CD14-positive monocyte (primary cell): ENCODE measurements around the gene GFRA3. TPM values are rescaled to one million over a fixed set of nuclear protein-coding genes. Genes with fewer than 3 reads are reported as not detected.
A peak's percentile ranks its signal among the peaks of the same experiment; 100 is the strongest.

Experiments
- DNase-seq, 3 donors: peaks; one replicate each; pipeline ENCODE4 v3.0.0-alpha.2; 2011 to 2022
- H2AFZ ChIP-seq: 2 replicates; pipeline ENCODE4 v1.6.0; 2012; ENCODE audit warnings: mild to moderate bottlenecking, low read depth, low read length, inconsistent platforms; ENCODE audit not compliant: insufficient read depth, poor library complexity, severe bottlenecking
- H3K27ac ChIP-seq, 2 donors: 1 replicate in 1 of 2; 2 replicates in 1 of 2; pipeline ENCODE4 v1.5.1; 2012 to 2013; ENCODE audit warnings: low read length in 2 of 2, control low read depth in 1 of 2, inconsistent platforms in 1 of 2, low read depth in 1 of 2, mild to moderate bottlenecking in 1 of 2
- H3K27me3 ChIP-seq, 2 donors: one replicate each; pipeline versions ENCODE4 v1.6.0 to v1.6.1; 2011 to 2013; ENCODE audit warnings: low read length in 2 of 2; ENCODE audit not compliant: control insufficient read depth in 2 of 2, insufficient read depth in 2 of 2
- H3K36me3 ChIP-seq, 2 donors: replicated peaks in 1 of 2; 1 replicate in 1 of 2; 2 replicates in 1 of 2; pipeline versions ENCODE4 v1.5.1 to v1.6.1; 2012 to 2013; ENCODE audit warnings: low read length in 2 of 2, control low read depth in 1 of 2, inconsistent platforms in 1 of 2, mild to moderate bottlenecking in 1 of 2; ENCODE audit not compliant: insufficient read depth in 2 of 2, control insufficient read depth in 1 of 2
- H3K4me1 ChIP-seq, 2 donors: 1 replicate in 1 of 2; 2 replicates in 1 of 2; pipeline versions ENCODE4 v1.5.1 to v1.6.1; 2012 to 2013; ENCODE audit warnings: low read length in 2 of 2, control low read depth in 1 of 2, inconsistent platforms in 1 of 2, mild to moderate bottlenecking in 1 of 2, moderate library complexity in 1 of 2; ENCODE audit not compliant: insufficient read depth in 2 of 2, control insufficient read depth in 1 of 2
- H3K4me2 ChIP-seq: replicated peaks from 2 replicates; pipeline ENCODE3; 2012; ENCODE audit warnings: low read length, moderate library complexity, mild to moderate bottlenecking; ENCODE audit not compliant: poor library complexity, severe bottlenecking; ENCODE audit errors: extremely low read depth
- H3K4me3 ChIP-seq, 3 experiments: fragments of 200-600 bp in 1 of 3; sonication (generic) in 1 of 3; replicated peaks in 1 of 3; 1 replicate in 2 of 3; 2 replicates in 1 of 3; pipeline ENCODE4 v1.5.1; 2011 to 2013; ENCODE audit warnings: low read length in 3 of 3, mild to moderate bottlenecking in 3 of 3, control low read depth in 2 of 3, low read depth in 2 of 3, inconsistent platforms in 1 of 3, moderate library complexity in 1 of 3
- H3K79me2 ChIP-seq: 2 replicates; pipeline ENCODE4 v1.6.0; 2012; ENCODE audit warnings: mild to moderate bottlenecking, control low read depth, inconsistent platforms, low read length, moderate library complexity; ENCODE audit not compliant: insufficient read depth
- H3K9ac ChIP-seq: 2 replicates; pipeline ENCODE4 v1.6.0; 2017; ENCODE audit warnings: low read length, mild to moderate bottlenecking; ENCODE audit not compliant: insufficient read depth, poor library complexity, severe bottlenecking
- H3K9me3 ChIP-seq, 2 donors: replicated peaks in 1 of 2; 1 replicate in 1 of 2; 2 replicates in 1 of 2; pipeline versions ENCODE4 v1.5.1 to v1.6.1; 2012 to 2013; ENCODE audit warnings: low read length in 2 of 2, control low read depth in 1 of 2; ENCODE audit not compliant: control insufficient read depth in 1 of 2, insufficient read depth in 1 of 2
- H4K20me1 ChIP-seq: 2 replicates; pipeline ENCODE4 v1.6.0; 2012; ENCODE audit warnings: mild to moderate bottlenecking, low read length, control low read depth, moderate library complexity; ENCODE audit not compliant: insufficient read depth
- H3K27ac Mint-ChIP-seq, 7 donors: one replicate each; pipeline ENCODE4 v1.8.0; 2020; ENCODE audit warnings: mild to moderate bottlenecking in 7 of 7, mixed read lengths in 7 of 7, moderate library complexity in 6 of 7, inconsistent platforms in 2 of 7
- H3K27me3 Mint-ChIP-seq, 3 donors: one replicate each; pipeline ENCODE4 v1.8.0; 2021 to 2022; ENCODE audit warnings: low read depth in 3 of 3, mild to moderate bottlenecking in 3 of 3, mixed read lengths in 3 of 3, moderate library complexity in 3 of 3, inconsistent platforms in 1 of 3
- H3K36me3 Mint-ChIP-seq, 2 donors: one replicate each; pipeline ENCODE4 v1.8.0; 2020; ENCODE audit warnings: mixed read lengths in 2 of 2, inconsistent platforms in 1 of 2, mild to moderate bottlenecking in 1 of 2
- H3K4me1 Mint-ChIP-seq: one replicate; pipeline ENCODE4 v1.8.0; 2020; ENCODE audit warnings: mild to moderate bottlenecking, mixed read lengths
- H3K4me3 Mint-ChIP-seq, 2 donors: one replicate each; pipeline ENCODE4 v1.8.0; 2020; ENCODE audit warnings: mild to moderate bottlenecking in 2 of 2, mixed read lengths in 2 of 2, moderate library complexity in 1 of 2
- H3K9me3 Mint-ChIP-seq, 7 donors: one replicate each; pipeline ENCODE4 v1.8.0; 2020 to 2022; ENCODE audit warnings: mixed read lengths in 7 of 7, mild to moderate bottlenecking in 6 of 7, moderate library complexity in 6 of 7, inconsistent platforms in 2 of 7
- CTCF ChIP-seq: fragments of 200-600 bp; IDR thresholded peaks from one replicate; pipeline ENCODE4 v1.8.0; 2022; ENCODE audit warnings: antibody characterized with exemption, mild to moderate bottlenecking
- WGBS: methylation state at CpG from one replicate; pipeline ENCODE4 v1.1.5; 2013; ENCODE audit warnings: missing lambda C conversion rate; ENCODE audit not compliant: insufficient coverage; 5-methylcytosine and 5-hydroxymethylcytosine counted together
- intact Hi-C, 2 donors: fragments of 100-400 bp; cut with micrococcal nuclease; formaldehyde crosslinking; loops; one replicate each; pipeline versions ENCODE4 v1.15.0 to v1.15.1; 2023
- polyA plus RNA-seq, 3 donors: library from polyadenylated mRNA; depleted of rRNA in 1 of 3; unstranded in 2 of 3; stranded (reverse) in 1 of 3; fragments of 300-500 nt in 2 of 3; fragments of >200 nt in 1 of 3; fragmentation: Illumina TruSeq in 2 of 3; gene quantifications; 1 replicate in 2 of 3; 2 replicates in 1 of 3; pipeline ENCODE4 v1.2.3, GENCODE V29; 2012 to 2021

Gene GFRA3
- polyA plus RNA-seq, 3 donors, result not detected

GRCh38 chr5:138213161-138214029 lies 61.0 kb downstream of the GFRA3 start, which contains the start of gene CDC23:
CDC23 (minus strand) TSS chr5:138213323; CDS start chr5:138213312, 11 bp downstream.
- Histone ChIP-seq H4K20me1 (no peaks in the 10 kb centered on the region), H3K4me3 (peak within 1 kb of the TSS; percentile 58 to 99 (median 94)), H3K9me3 (no peaks in the 10 kb centered on the region), H3K79me2 (peaks cover 46% of the 10 kb centered on the region), H2AFZ (peak within 1 kb of the TSS; percentile 99), H3K9ac (peak within 1 kb of the TSS; percentile 94), H3K4me2 (peak within 1 kb of the TSS; percentile 94), H3K27me3 (no peaks in the 10 kb centered on the region), H3K27ac (peak within 1 kb of the TSS; percentile 58 to 95), H3K4me1 (peaks cover 14 to 19% of the 10 kb centered on the region in 2 donors), H3K36me3 (peaks cover 2 to 13% of the 10 kb centered on the region in 2 donors)
- Mint-ChIP-seq H3K27me3 (peaks cover 0 to 3% (median 2%) of the 10 kb centered on the region in 3 donors), H3K4me1 (peaks cover 14% of the 10 kb centered on the region), H3K36me3 (peaks cover 4 to 12% of the 10 kb centered on the region in 2 donors), H3K27ac (peak within 1 kb of the TSS; percentile 92 to 99 (median 97)), H3K4me3 (peak within 1 kb of the TSS; percentile 98 to 100), H3K9me3 (no peaks in the 10 kb centered on the region)
- DNase-seq, result peak; percentile 93 to 95 (median 94)
- TF ChIP-seq CTCF, result no peak
- intact Hi-C loops, result loop anchor here (5.0 to 10.0 kb wide), 3 partner anchors 36 to 124 kb away; partner anchors contain the start of genes FAM53C (in 2 of the 2), BRD8 (in 1 of the 2), CDC25C (in 1 of the 2) and KIF20A (in 1 of the 2)
- WGBS, result 2% methylated on average over 23 of the region's 32 CpGs

- 0% methylated on average over 3 of the region's 8 CpGs for WGBS
- intact Hi-C loops, result loop anchor here (5.0 to 10.0 kb wide), 3 partner anchors 35 to 125 kb away; partner anchors contain the start of genes FAM53C (in 2 of the 2), BRD8 (in 1 of the 2), CDC25C (in 1 of the 2) and KIF20A (in 1 of the 2)
- peaks cover 2 to 19% of the 10 kb centered on the region in 2 donors for H3K36me3 ChIP-seq
- H3K79me2 ChIP-seq, result peaks cover 52% of the 10 kb centered on the region
- H3K27ac ChIP-seq, result peak overlapping the region; percentile 58 to 95
- peak overlapping the region; percentile 58 to 99 (median 94) for H3K4me3 ChIP-seq
- no peaks in the 10 kb centered on the region for H3K27me3 ChIP-seq
- Mint-ChIP-seq H3K27me3 (peaks cover 0 to 1% (median 0%) of the 10 kb centered on the region in 3 donors), H3K4me3 (peak overlapping the region; percentile 98 to 100), H3K9me3 (no peaks in the 10 kb centered on the region), H3K4me1 (peaks cover 14% of the 10 kb centered on the region), H3K27ac (peak overlapping the region; percentile 92 to 99 (median 97)), H3K36me3 (peaks cover 8 to 16% of the 10 kb centered on the region in 2 donors)
- peak overlapping the region; percentile 99 for H2AFZ ChIP-seq
- peak overlapping the region; percentile 94 for H3K9ac ChIP-seq
- peak overlapping the region; percentile 94 for H3K4me2 ChIP-seq
- no peak for DNase-seq
- H3K9me3 ChIP-seq, result no peaks in the 10 kb centered on the region
- peaks cover 14 to 19% of the 10 kb centered on the region in 2 donors for H3K4me1 ChIP-seq
- H4K20me1 ChIP-seq, result no peaks in the 10 kb centered on the region
- TF ChIP-seq CTCF, result no peak
Observed at GRCh38 chr5:138212828-138213160, 61.6 kb downstream of the GFRA3 start.
